ENCODE data around the gene RANBP17.

The RANBP17 gene

DNA sequence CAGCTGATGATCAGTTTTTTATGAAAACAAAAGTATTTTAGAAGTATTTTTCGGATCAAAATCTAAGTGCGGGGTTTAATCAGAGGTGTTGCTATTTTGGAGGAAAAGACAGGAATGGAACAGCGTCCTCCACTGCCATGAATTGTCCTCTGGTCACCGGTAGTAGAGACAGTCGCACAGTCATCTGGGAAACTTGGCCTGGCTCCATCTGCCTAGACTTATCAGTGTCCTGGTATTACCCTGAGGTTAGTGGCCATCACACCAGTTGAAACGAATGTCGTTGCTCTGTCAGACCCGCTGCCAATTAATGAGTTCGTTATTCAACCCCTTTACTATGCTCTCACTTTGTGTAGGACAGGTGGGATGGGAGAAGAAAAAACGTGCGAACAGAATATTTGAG, 455.4 kb downstream of the RANBP17 start:
- DNase-seq (ENCODE audit: low read depth) = no peak
- TF ChIP-seq, protein P1, sequence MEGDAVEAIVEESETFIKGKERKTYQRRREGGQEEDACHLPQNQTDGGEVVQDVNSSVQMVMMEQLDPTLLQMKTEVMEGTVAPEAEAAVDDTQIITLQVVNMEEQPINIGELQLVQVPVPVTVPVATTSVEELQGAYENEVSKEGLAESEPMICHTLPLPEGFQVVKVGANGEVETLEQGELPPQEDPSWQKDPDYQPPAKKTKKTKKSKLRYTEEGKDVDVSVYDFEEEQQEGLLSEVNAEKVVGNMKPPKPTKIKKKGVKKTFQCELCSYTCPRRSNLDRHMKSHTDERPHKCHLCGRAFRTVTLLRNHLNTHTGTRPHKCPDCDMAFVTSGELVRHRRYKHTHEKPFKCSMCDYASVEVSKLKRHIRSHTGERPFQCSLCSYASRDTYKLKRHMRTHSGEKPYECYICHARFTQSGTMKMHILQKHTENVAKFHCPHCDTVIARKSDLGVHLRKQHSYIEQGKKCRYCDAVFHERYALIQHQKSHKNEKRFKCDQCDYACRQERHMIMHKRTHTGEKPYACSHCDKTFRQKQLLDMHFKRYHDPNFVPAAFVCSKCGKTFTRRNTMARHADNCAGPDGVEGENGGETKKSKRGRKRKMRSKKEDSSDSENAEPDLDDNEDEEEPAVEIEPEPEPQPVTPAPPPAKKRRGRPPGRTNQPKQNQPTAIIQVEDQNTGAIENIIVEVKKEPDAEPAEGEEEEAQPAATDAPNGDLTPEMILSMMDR (conservative IDR thresholded peaks at IDR 0.05; ENCODE audit: low read depth, low read length) = no peak

DNA sequence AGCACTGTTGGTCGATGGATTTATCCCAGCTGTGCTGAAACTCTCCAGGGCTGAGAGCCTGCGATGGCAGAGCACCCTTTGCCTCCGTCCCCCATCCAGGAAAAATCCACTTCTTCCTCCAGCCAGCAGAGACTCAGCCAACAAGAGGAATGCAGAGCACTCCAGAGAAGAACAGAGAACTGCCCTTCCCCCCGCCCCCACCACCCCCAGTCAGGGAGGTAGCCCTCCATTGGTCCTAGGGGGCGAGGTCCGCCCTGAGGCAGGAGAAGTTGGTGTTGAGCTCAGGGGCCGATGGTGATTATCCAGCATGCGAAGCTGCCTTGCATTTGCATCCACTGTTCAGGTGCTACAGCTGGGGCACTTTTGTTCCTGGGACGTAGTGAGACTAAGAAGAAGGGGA, 456.2 kb downstream of the RANBP17 start:
- no peak for DNase-seq (ENCODE audit: low read depth)
- no peak overlapping the region for H3K4me3 ChIP-seq (ENCODE audit: low read length)
- TF ChIP-seq, protein P1 (conservative IDR thresholded peaks at IDR 0.05; ENCODE audit: low read depth, low read length) = no peak

More for the DNA sequence above, 455.4 kb downstream of the RANBP17 start:
- H3K4me3 ChIP-seq (ENCODE audit: low read length) = no peak overlapping the region

DNA sequence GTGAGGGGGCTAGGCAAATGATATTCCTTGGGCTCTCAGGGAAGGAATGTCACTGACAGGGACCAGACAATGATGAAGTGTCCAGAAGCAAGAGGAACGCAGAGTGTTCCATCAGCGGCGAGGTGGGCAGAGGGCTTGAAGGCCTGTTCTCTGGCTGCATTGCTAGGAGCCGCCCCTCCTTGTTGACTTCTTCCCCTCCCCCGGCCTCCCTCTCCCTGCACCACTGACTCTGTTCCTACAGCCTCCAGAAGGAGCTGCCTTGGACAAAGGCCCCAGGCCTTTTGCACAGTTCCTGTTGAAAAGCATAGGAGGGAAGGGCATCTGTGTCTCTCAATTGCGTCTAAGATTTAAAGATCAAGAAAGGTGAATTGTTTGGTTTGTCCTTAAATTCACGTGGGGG, 459.6 kb downstream of the RANBP17 start:
- TF ChIP-seq, protein P1 (conservative IDR thresholded peaks at IDR 0.05; ENCODE audit: low read depth, low read length) = no peak
- H3K4me3 ChIP-seq (ENCODE audit: low read length) = no peak overlapping the region
- DNase-seq (ENCODE audit: low read depth) = no peak

DNA sequence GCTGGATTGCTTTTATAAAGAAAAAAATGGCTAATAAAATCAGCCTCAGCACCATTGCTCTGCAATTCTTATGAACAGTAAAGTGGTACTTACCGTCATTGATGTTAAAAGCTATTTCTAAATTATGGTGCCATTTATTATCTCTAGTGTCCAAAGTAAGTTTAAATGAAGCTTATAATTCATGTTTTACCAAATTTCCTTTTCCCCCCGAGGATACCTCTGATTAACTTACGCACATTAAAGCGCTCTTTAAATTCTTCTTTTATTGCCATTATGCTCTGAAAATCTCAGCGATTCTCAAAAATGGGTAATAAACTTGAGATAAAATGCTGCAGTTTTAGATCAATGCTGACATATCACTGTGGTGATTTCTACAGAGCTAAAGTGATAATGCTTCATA, 460.7 kb downstream of the RANBP17 start:
- TF ChIP-seq, protein P1 (conservative IDR thresholded peaks at IDR 0.05; ENCODE audit: low read depth, low read length) = no peak
- no peak for DNase-seq (ENCODE audit: low read depth)
- H3K4me3 ChIP-seq (ENCODE audit: low read length) = no peak overlapping the region

DNA sequence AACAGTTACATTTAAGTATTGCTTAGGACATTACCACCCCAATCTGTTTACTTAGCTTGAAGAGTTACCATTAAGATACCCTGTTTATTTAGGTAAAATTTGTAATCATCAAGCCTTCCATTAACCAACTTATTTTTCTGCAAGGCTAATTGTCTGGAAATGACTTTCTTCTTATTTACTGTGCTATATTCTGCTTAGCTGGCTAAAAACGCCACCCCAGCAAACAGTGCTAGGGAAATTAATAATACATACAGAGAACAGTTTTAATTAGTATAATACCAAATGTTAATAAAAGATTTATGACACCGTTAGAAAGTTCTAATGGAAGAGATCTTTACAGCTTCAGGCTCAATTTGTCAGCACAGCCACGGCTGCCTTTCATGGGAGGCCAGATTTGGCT, 461.2 kb downstream of the RANBP17 start:
- H3K4me3 ChIP-seq (ENCODE audit: low read length) = no peak overlapping the region
- no peak for DNase-seq (ENCODE audit: low read depth)
- TF ChIP-seq, protein P1 (conservative IDR thresholded peaks at IDR 0.05; ENCODE audit: low read depth, low read length) = no peak

DNA sequence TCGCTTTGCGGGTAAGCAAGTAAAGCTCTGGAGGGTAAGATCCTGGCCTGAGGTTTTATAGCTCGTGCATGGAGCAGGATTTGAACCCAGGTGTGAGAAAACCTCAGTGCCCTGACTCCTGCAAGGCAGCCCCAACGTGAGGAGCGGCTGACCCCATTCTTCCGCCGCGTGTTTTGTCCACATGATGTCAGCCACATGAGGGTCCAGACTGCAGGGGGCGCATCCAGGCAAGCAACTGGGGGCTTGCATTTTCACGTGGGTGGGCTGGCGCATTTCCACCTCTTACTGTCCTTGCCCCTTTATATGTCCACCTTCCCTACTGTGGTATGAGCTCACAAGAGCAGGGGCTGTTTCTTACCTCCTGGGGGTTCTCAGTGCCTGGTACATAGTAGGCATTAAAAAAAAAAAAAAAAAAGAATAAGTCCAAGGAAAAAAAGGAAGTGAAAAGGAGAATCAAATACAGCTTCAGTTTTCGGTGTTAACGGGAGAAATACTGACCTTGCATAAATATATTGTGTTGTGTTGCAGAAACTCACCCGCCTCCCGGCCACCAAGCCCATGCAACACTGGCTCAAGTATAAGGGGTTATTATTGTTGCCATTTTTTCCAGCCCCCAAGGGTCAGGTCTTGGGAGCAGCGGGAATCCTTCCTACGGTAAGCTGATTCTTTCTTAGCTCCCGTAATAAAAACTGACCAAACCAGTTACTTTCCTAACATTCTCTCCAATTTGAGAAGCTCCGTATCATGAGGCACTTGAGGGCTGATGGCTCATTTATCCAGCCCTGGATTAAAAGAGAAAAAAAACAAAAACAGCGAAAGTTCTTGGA, 462.2 kb downstream of the RANBP17 start:
- DNase-seq (ENCODE audit: low read depth) = no peak
- TF ChIP-seq, protein P1 (conservative IDR thresholded peaks at IDR 0.05; ENCODE audit: low read depth, low read length) = no peak

DNA sequence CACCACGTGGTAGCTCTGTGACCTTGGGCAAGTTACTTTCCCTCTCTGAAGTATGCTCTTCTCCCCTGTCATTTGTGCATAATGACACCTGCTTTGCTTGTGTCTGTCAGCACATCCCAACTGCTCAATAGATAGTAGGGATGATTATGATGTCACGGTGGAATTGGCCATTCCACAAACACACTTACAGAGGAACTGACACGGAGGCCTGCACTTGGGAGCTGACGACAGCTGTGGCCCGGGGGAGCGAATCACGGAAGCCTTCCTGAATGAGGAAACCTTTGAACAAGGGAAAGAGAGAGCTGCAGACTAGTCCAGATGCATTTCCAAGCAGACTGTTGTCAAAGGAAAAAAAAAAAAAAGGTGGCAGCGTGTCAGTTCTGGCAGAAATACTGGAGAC, 468.2 kb downstream of the RANBP17 start:
- no peak for DNase-seq (ENCODE audit: low read depth)
- TF ChIP-seq, protein P1 (conservative IDR thresholded peaks at IDR 0.05; ENCODE audit: low read depth, low read length) = no peak
- no peak overlapping the region for H3K4me3 ChIP-seq (ENCODE audit: low read length)

More for the DNA sequence above, 462.2 kb downstream of the RANBP17 start:
- H3K4me3 ChIP-seq (ENCODE audit: low read length) = no peak overlapping the region
